GM19395 (cell line): ENCODE measurements around the gene TMEM231.

ENCODE experiments used
- ATAC-seq: cut with Tn5 transposase; IDR thresholded peaks from one replicate; pipeline ENCODE4 v1.9.1; 2021; ENCODE audit warnings: mild to moderate bottlenecking, moderate library complexity; ENCODE audit not compliant: unreplicated experiment

Gene TMEM231

DNA sequence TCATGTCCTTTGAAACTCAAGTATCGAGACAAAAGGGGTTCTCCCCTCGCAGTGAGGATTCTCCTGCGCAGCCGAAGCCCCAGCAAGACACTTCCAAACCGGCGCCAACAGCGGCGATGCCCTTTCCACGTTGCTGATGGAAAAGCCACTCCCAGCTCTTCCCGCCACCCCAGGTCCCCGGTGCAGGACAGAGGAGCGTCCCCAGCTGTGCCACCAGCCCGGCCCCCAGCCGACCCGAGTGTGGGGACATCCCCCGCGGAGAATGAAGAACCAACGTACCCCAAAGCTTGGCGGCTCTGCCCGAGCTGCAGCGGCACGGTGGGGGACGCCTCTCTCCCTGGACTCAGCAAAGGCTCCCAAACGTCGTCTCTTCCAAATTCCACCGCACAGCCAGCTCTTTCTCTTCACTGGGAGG is 61.4 kb downstream of the TMEM231 start:
- no peak for ATAC-seq

DNA sequence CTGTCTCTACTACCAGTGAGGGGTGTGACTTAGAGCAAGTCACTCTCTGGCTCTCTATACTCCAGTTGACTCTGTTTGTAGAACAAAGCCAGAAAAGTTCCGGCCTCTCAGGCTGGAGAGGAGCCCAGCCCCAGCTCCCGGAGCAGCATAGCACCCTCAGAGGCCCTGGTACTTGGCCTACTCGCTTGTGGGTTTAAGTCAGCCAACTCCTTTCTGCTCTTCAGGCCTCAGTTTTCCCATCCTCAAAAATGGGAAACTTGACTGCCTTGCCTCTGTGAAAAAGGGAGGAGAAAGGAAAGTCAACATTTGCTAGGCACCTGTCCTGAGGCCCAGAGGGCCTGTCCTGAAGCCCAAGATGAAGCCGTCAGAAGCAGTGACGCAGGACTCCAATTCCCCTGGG is 61.9 kb downstream of the TMEM231 start:
- ATAC-seq: no peak

DNA sequence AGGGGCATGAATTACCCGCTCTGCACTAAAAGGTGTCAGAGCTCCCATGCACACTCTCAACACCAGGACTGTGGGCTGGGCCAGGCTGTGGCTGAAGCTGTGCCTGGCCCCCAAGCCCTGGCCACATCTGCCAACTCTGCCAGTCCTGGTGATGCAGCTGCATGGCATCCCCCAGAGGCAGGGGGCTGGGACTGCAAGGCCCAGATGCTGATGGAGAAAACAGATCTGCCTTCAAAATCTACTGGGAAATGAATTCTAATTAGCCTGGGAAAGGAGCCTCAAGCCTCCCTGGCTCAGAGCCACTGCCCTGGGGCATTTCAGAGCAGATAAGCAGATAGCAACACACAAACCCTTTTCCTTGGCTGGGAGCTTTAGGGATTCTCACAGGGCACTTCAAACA is 64.2 kb downstream of the TMEM231 start:
- ATAC-seq: no peak

DNA sequence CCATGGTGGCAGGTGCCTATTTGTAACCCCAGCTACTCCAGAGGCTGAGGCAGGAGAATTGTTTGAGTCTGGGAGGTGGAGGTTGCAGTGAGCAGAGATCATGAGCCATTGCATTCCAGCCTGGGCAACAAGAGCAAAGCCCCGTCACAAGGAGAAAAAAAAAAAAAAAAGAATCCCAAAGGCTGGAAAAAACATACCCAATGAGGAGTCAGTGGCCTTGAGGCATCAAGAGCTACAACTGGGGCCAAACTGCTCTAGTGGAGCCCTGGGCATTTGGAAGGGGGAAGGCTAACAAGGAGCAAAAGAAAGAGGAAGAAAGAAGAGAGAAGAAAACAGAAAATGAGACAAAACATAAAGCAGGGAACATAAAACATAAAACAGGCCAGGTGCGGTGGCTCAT is 67.7 kb downstream of the TMEM231 start:
- ATAC-seq: no peak
